ENCODE results near the gene GLYATL1B.

GRCh38 chr11:59106363-59107336, 20.5 kb downstream of the GLYATL1B start, which contains the start of gene FAM111B:
- no peak for TF ChIP-seq POLR2A (IDR thresholded peaks at IDR 0.05)
- TF ChIP-seq CTCF (IDR thresholded peaks at IDR 0.05): no peak
- peak in 1 of 4 donors; percentile 5 for TF ChIP-seq POLR2AphosphoS5 (IDR thresholded peaks at IDR 0.05)
